Thyroid gland (tissue), 4 donors: ENCODE results near the gene ZNF423. TPM values are rescaled to one million over a fixed set of nuclear protein-coding genes. Genes with fewer than 3 reads are reported as not detected.

ENCODE experiments used
- DNase-seq, 2 donors: peaks; one replicate each; pipeline ENCODE4 v3.0.0-alpha.2; 2019
- H3K27ac ChIP-seq, 3 donors: fragments of 200-600 bp; sonication (generic); 1 replicate in 2 of 3; 2 replicates in 1 of 3; pipeline ENCODE4 v1.5.1; 2016 to 2019; ENCODE audit warnings: mild to moderate bottlenecking in 1 of 3, moderate library complexity in 1 of 3
- H3K27me3 ChIP-seq: fragments of 200-600 bp; sonication (generic); one replicate; pipeline ENCODE4 v1.5.1; 2019
- H3K36me3 ChIP-seq, 2 donors: fragments of 200-600 bp; sonication (generic); one replicate each; pipeline ENCODE4 v1.5.1; 2016 to 2019
- H3K4me1 ChIP-seq, 2 donors: fragments of 200-600 bp; sonication (generic); one replicate each; pipeline ENCODE4 v1.5.1; 2017 to 2019
- H3K4me3 ChIP-seq, 3 donors: fragments of 200-600 bp; sonication (generic); replicated peaks in 1 of 3; 1 replicate in 2 of 3; 2 replicates in 1 of 3; pipeline ENCODE4 v1.5.1; 2016; ENCODE audit warnings: mild to moderate bottlenecking in 1 of 3
- H3K9me3 ChIP-seq: fragments of 200-600 bp; sonication (generic); one replicate; pipeline ENCODE4 v1.5.1; 2017
- CTCF ChIP-seq, 6 experiments: fragments of 200-600 bp in 3 of 6; fragments of 450-650 bp in 3 of 6; sonication (generic) in 3 of 6; IDR thresholded peaks; one replicate each; pipeline ENCODE4 v1.5.1; 2016 to 2019; ENCODE audit warnings: antibody characterized with exemption in 6 of 6, mild to moderate bottlenecking in 2 of 6, inconsistent platforms in 1 of 6, moderate library complexity in 1 of 6
- POLR2A ChIP-seq, 2 donors: fragments of 450-650 bp; IDR thresholded peaks; one replicate each; pipeline ENCODE4 v1.6.1; 2017; ENCODE audit warnings: antibody characterized with exemption in 2 of 2, mild to moderate bottlenecking in 2 of 2, moderate library complexity in 1 of 2
- WGBS, 2 donors: methylation state at CpG; one replicate each; pipeline ENCODE4 v1.1.5; 2017; 5-methylcytosine and 5-hydroxymethylcytosine counted together
- intact Hi-C: fragments of 100-400 bp; cut with DNase I; formaldehyde crosslinking; loops from one replicate; pipeline ENCODE4 v1.15.1; 2023
- total RNA-seq, 4 donors: library from RNA; depleted of rRNA; stranded (reverse); fragments of >200 nt; gene quantifications; one replicate each; pipeline ENCODE4 v1.2.3, GENCODE V29; 2016

The ZNF423 gene
- total RNA-seq, 4 donors from 2014 or later = 7.4 to 10.0 (median 8.5) TPM

GRCh38 chr16:49519741-49520140, 336.2 kb downstream of the ZNF423 start:
- no peaks in the 10 kb centered on the region for H3K36me3 ChIP-seq
- 94 to 95% methylated on average over 4 of the region's 4 CpGs for WGBS, 2 donors
- TF ChIP-seq POLR2A (IDR thresholded peaks at IDR 0.05) (no peak), CTCF (IDR thresholded peaks at IDR 0.05) (no peak)

GRCh38 chr16:49519008-49519656, 336.8 kb downstream of the ZNF423 start:
- no peaks in the 10 kb centered on the region for H3K36me3 ChIP-seq
- TF ChIP-seq CTCF (IDR thresholded peaks at IDR 0.05) (no peak), POLR2A (IDR thresholded peaks at IDR 0.05) (no peak)
- H3K4me3 ChIP-seq = no peak overlapping the region
- no peak for DNase-seq
- no peak overlapping the region for H3K27ac ChIP-seq
- intact Hi-C loops = no loop called here
- no peaks in the 10 kb centered on the region for H3K4me1 ChIP-seq
- H3K9me3 ChIP-seq = no peaks in the 10 kb centered on the region
- H3K27me3 ChIP-seq = no peaks in the 10 kb centered on the region
- WGBS, 2 donors = 89 to 93% methylated on average over 7 of the region's 7 CpGs

More at GRCh38 chr16:49519741-49520140, 336.2 kb downstream of the ZNF423 start:
- Histone ChIP-seq H3K27me3 (no peaks in the 10 kb centered on the region), H3K9me3 (no peaks in the 10 kb centered on the region), H3K4me3 (no peak overlapping the region), H3K27ac (no peak overlapping the region), H3K4me1 (no peaks in the 10 kb centered on the region)
- intact Hi-C loops = no loop called here
- no peak for DNase-seq

GRCh38 chr16:49516382-49517036, 339.4 kb downstream of the ZNF423 start:
- no peaks in the 10 kb centered on the region for H3K27me3 ChIP-seq
- no peak overlapping the region for H3K4me3 ChIP-seq
- no peak overlapping the region for H3K27ac ChIP-seq
- no peaks in the 10 kb centered on the region for H3K9me3 ChIP-seq
- DNase-seq = no peak
- intact Hi-C loops = no loop called here
- TF ChIP-seq CTCF (IDR thresholded peaks at IDR 0.05) (no peak), POLR2A (IDR thresholded peaks at IDR 0.05) (no peak)
- H3K36me3 ChIP-seq = no peaks in the 10 kb centered on the region
- 69 to 73% methylated on average over 7 to 8 of the region's 8 CpGs for WGBS, 2 donors
- H3K4me1 ChIP-seq = no peaks in the 10 kb centered on the region

GRCh38 chr16:49515861-49516260, 340.1 kb downstream of the ZNF423 start:
- no peak overlapping the region for H3K27ac ChIP-seq
- WGBS, 2 donors = 80 to 98% methylated on average over 4 to 10 of the region's 12 CpGs
- no peak overlapping the region for H3K4me3 ChIP-seq
- no peaks in the 10 kb centered on the region for H3K4me1 ChIP-seq
- H3K27me3 ChIP-seq = no peaks in the 10 kb centered on the region
- H3K9me3 ChIP-seq = no peaks in the 10 kb centered on the region
- intact Hi-C loops = no loop called here
- no peak for TF ChIP-seq CTCF (IDR thresholded peaks at IDR 0.05)
- TF ChIP-seq POLR2A (IDR thresholded peaks at IDR 0.05) = no peak
- DNase-seq = no peak
- H3K36me3 ChIP-seq = no peaks in the 10 kb centered on the region

GRCh38 chr16:49515016-49515565, 340.8 kb downstream of the ZNF423 start:
- Histone ChIP-seq H3K27me3 (no peaks in the 10 kb centered on the region), H3K27ac (no peak overlapping the region), H3K9me3 (no peaks in the 10 kb centered on the region), H3K4me3 (no peak overlapping the region), H3K4me1 (no peaks in the 10 kb centered on the region), H3K36me3 (no peaks in the 10 kb centered on the region)
- 92 to 93% methylated on average over 10 to 11 of the region's 11 CpGs for WGBS, 2 donors
- intact Hi-C loops = no loop called here
- TF ChIP-seq CTCF (IDR thresholded peaks at IDR 0.05) (no peak), POLR2A (IDR thresholded peaks at IDR 0.05) (no peak)
- no peak for DNase-seq
